Left lobe of liver (tissue), 2 donors: ENCODE data around the gene CEP162. TPM values are rescaled to one million over a fixed set of nuclear protein-coding genes. Genes with fewer than 3 reads are reported as not detected.
"Not testable (repeated sequence)": the region's sequence is repeated elsewhere in the genome, so short reads cannot be mapped to it uniquely, and the experiment has no call there.

Experiments used
- ATAC-seq: fragments of 200-7000 bp; cut with Tn5 transposase; one replicate; pipeline ENCODE4 v1.9.1; 2020; ENCODE audit warnings: mild to moderate bottlenecking, moderate library complexity
- DNase-seq: peaks from one replicate; pipeline ENCODE4 v3.0.0-alpha.2; 2020; ENCODE audit warnings: low spot score
- total RNA-seq: library from RNA; stranded (reverse); gene quantifications from one replicate; pipeline ENCODE4 v1.2.1, GENCODE V29; 2021
- donor health status: DM: no; HTN: no; CAD: no; lungs with moderate emphysema.
- donor health status: DM: no; HTN: yes; CAD: no.

CEP162 gene
- total RNA-seq, 1 donor from 2014 or later = 1.7 TPM

DNA sequence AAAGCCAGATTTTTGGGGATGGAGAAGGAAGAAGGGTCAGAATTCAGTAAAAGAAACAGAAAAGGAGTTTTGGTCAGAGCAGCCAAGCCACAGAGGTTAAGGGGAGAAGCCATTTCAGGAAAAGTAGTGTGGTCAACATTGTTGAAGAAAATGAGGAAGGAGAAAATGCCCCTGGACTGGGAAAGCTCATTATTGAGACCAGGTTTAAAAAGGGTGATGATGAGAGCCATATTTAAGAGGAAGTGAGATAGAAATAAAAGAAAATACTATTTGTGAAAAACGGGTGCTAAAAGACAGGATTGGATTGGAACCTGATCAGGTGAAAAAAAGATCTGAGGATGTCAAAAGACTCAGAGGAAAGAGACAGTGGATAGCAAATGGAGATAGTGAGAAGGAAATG is 75.8 kb downstream of the CEP162 start:
- ATAC-seq = no peak
- DNase-seq = no peak

DNA sequence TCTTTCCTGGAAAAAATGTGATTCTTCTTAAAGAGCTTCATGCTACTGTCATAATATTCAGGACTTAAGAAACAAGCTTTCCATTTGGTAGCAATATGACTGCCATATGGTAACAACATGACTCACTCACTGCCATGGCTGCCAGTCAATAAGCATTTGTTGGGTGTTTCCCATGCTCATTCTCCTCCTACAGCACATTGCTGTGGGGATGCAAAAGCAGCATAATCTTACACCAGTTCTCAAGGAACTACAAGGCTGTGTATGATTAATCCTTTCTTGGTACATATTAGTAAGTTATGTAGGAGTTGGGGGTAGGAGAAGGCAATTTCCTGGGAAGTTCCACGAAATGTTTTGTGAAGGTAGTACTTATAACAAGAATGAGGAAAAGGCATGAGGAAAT is 76.7 kb downstream of the CEP162 start:
- DNase-seq (no peak), ATAC-seq (no peak)

DNA sequence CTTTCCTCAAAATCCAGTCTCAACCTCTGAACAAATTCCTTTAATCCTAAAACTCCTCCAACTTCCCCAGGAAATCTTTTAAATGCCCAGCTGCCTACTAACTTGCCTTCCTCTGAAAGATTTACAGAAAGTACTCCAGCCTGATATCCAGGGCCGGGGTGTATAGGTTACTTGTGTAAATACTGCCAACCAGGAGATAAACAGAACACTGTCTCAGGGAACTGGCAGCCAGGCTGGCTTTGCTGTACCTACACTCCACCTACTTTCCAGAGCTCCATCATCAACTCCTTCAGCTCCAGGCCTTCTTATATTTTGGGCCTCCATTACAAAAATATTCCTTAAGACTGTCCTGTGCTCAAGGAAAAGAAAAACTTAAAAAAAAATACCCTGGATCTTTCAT is 85.9 kb downstream of the CEP162 start:
- ATAC-seq = no peak
- DNase-seq = no peak

DNA sequence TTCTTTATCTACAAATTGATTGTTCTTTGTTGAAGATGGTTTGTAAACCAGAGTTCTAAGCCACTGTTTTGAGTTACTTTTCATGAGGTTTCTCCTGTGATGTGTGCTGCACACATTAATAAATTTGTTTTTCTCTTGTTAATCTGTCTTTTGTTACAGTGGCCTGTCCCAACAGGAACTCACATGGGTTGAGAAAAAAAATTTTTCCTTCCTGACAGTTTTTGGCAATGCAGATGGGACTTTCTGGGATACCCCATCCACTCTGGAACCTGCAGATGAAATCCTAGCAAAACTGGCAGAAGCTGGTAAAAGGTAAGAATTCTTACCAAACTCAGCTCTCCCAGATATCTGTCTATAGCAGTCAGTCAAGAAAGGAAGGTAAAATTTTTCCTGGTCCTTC is 88.1 kb downstream of the CEP162 start:
- no peak for DNase-seq
- ATAC-seq = no peak

DNA sequence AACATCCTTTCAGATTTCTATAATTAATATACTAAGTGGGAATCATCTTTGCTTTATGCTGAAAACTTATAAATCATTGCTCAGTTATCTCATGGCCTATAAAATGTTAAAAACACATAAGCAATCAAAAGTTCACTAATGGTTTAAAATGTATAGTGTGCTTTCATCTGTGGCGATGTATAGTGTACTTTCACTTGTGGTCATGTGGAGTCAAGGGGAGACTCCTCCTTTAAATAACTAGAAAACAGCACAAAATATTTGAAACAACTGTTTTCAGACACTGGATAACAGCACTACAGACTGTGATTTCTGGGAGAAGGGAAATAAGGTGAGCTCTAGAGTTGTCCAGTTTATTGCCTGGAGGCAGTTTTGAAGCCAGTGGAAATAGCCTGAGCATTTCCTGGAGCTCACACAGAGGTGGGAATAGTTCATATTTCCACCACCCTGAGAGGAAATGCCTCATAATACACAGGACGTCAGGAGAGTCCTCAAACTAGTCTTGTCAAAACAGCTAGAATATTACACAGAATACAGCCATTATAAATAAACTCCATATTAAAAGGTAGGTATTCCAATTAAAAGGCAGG is 89.4 kb downstream of the CEP162 start:
- ATAC-seq = no peak
- no peak for DNase-seq

DNA sequence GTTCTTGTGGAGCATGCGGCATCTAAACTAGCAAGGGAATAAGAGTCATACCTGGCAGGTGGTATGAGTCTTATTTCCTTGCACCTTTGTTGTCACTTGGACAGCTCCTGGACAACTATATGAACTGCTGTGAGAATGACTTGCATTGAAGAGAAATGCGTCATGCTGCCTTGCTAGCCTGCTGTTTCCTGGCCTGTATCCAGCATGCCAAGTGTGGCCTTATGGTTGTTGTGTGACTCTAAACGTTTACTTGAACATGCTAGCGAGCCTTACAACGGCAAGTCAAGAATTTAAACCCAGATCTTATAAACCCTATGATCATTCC is 90.4 kb downstream of the CEP162 start:
- ATAC-seq (no peak), DNase-seq (no peak)

DNA sequence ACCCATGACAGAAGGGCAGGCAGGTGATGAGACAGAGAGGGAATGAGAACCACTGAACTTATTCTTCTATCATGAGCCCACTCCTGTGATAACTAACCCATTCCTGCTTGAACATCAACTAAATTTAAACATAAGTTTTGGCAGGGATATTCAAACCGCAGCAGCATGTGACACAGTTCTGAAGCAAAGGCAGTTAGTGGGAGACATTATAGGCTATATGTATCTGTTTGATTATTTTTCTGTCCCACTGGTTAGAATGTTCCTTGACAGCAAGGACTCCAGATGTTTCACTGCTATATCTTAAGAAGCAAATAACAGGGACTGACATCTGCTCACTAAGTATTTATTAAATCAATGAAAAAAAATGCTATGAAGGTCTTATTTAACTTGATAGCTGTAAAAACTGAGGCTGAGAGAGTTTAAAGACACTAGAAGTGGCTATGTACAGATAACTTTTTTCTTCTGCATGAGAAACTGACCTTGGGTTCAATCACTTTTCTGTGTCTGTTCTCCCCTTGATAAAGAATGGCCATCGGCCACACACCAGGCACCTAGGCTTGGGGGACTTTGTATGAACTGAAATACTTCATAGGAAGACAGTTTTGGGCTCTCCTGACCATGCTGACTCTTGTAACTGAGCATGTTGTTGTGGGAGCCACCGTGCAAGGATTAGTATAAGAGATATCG is 90.9 kb downstream of the CEP162 start:
- DNase-seq = no peak
- ATAC-seq = no peak

DNA sequence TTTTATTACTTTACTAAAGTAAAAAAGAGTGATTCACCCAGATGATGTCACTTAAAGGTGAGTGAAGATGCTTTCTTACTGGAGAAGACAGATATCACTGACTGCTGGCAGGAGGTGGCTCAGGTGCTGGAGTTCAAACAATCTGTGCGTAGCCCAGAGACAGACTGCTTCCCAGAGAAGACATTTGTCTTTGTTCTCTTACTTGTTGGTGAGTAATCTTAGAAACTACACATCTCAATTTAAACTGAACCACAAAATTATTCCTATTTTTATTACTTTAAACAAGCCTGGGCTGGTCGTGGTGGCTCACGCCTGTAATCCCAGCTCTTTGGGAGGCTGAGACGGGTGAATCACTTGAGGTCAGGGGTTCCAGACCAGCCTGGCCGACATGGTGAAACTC is 92.2 kb downstream of the CEP162 start:
- ATAC-seq (no peak), DNase-seq (no peak)

DNA sequence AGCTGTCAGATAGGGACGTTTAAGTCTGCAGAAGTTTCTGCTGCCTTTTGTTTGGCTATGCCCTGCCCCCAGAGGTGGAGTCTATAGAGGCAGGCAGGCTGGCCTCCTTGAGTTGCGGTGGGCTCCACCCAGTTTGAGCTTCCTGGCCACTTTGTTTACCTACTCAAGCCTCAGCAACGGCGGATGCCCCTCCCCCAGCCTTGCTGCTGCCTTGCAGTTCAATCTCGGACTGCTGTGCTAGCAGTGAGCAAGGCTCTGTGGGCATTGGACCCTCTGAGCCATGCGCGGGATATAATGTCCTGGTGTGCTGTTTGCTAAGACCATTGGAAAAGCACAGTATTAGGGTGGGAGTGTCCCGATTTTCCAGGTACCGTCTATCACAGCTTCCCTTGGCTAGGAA is 94.1 kb downstream of the CEP162 start:
- ATAC-seq, DNase-seq: not testable (repeated sequence)

DNA sequence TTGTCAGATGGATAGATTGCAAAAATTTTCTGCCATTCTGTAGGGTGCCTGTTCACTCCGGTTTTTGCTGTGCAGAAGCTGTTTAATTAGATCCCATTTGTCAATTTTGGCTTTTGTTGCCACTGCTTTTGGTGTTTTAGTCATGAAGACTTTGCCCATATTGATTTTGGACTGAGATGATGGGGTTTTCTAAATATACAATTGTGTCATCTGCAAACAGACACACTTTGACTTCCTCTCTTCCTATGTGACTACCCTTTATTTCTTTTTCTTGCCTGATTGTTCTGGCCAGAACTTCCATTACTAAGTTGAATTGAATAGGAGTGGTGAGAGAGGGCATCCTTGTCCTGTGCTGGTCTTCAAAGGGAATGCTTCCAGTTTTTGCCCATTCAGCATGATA is 97.9 kb downstream of the CEP162 start:
- ATAC-seq = peak; percentile 89
- DNase-seq = not testable (repeated sequence)

DNA sequence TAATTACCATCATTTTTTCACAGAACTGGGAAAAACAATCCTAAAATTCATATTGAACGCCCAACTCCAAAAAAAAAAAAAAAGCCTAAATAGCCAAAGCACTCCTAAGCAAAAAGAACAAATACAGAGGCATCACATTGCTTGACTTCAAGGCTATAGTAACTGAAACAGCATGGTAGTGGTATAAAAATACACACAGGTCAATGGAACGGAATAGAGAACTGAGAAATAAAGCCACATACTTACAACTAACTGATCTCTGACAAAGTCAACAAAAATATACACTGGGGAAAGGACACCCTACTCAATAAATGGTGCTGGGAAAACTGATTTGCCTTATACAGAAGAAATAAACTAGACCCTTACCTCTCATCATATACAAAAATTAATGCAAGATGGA is 104.3 kb downstream of the CEP162 start:
- DNase-seq (no peak), ATAC-seq (no peak)

DNA sequence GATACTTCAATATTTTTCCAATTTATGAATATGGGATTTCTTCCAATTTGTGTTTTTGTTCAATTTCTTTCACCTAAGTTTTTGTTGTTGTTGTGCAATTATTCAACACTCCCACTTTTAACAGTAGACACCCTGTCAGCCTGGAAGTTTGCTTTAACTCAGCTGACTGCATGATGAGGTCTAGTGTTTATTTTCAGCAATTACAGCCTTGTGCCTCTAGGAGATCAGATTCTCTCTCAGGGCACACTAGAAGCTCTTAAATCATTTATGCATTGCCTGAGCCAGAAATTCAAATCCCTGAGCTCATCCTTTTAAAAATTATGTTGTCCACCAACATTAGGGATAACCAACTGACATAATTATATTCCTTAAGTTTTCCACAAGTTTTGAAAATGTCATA is 108.2 kb downstream of the CEP162 start:
- ATAC-seq (no peak), DNase-seq (no peak)

DNA sequence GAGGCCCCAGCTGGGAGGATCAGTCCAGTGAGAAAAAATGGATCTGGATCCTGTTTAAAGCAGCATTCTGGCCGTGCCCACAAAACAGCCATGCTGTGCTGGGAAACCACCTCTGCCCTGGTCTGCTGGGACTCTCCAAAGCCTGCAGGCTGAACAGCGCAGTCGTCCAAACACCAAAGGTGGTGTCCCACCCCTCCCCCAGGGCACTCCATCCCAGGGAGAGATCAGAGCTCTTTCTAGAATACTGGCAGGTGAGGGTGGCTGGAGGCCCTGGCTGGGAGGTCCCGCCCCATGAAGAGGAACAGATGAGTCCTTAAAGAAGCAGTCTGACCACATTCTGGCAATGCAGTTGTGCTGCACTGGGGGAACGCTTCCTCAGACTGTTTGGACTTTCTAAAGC is 109.3 kb downstream of the CEP162 start:
- no peak for ATAC-seq
- no peak for DNase-seq

DNA sequence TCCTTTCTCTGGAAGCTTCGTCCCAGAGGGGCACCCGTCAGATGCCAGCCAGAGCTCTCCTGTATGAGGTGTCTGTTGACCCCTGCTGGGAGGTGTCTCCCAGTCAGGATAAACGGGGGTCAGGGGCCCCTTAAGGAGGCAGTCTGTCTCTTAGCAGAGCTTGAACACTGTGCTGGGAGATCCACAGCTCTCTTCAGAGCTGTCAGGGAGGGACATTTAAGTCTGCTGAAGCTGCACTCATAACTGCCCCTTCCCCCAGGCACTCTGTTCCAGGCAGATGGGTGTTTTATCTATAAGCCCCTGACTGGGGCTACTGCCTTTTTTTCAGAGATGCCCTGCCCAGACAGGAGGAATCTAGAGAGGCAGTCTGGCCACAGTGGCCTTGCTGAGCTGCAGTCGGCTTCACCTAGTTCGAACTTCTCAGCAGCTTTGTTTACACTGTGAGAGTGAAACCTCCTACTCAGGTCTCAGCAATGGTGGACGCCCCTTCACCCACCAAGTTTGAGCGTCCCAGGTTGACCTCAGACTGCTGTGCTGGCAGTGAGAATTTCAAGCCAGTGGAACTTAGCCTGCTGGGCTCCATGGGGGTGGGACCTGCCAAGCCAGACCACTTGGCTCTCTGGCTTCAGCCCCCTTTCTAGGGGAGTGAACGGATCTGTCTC is 112.4 kb downstream of the CEP162 start:
- not testable (repeated sequence) for ATAC-seq, DNase-seq

DNA sequence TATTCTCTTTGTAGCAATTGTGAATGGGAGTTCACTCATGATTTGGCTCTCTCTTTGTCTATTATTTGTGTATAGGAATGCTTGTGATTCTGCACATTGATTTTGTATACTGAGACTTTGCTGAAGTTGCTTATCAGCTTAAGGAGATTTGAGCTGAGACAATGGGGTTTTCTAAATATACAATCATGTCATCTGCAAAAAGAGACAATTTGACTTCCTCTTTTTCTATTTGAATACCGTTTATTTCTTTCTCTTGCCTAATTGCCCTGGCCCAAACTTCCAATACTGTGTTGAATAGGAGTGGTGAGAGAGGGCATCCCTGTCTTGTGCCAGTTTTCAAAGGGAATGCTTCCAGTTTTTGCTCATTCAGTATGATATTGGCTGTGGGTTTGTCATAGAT is 116.1 kb downstream of the CEP162 start:
- not testable (repeated sequence) for ATAC-seq, DNase-seq

DNA sequence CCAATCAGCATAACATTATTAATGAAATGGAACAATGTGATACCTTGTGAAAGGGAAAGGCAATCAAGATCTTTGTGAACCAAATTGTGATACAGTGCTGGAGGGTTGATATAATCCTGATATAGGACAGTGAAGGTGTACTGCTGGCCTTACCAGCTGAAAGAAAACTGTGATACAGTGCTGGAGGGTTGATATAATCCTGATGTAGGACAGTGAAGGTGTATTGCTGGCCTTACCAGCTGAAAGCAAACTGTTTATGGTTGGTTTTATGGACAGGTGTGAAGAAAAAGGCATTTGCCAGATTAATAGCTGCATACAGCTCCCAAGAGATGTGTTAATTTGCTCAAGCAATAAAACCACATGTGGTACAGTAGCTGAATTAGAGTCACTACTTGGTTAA is 119.9 kb downstream of the CEP162 start:
- ATAC-seq = no peak
- no peak for DNase-seq

DNA sequence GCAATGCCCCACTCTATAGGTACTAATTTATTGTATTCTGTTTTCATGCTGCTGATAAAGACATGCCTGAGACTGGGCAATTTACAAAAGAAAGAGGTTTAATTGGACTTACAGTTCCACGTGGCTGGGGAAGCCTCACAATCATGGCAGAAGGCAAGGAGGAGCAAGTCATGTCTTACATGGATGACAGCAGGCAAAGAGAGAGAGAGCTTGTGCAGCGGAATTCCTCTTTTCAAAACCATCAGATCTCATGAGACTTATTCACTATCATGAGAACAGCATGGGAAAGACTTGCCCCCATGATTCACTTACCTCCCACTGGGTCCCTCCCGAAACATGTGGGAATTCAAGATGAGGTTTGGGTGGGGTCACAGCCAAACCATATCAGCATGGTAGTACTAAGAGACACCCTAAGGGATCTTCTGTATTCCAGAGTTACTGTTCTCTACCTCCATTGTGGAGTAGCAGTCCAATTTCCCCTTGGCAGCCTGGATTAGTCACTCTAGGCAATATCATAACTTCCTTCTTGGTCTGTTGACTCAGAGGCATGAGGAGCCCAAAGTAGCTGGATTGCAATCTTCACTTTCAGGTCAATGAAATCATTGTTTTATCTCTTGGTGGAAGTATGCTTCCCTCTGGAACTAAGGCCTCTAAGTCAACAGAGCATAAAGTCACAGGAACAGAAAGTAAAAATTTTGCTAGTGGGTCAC is 122.1 kb downstream of the CEP162 start:
- not testable (repeated sequence) for DNase-seq, ATAC-seq

DNA sequence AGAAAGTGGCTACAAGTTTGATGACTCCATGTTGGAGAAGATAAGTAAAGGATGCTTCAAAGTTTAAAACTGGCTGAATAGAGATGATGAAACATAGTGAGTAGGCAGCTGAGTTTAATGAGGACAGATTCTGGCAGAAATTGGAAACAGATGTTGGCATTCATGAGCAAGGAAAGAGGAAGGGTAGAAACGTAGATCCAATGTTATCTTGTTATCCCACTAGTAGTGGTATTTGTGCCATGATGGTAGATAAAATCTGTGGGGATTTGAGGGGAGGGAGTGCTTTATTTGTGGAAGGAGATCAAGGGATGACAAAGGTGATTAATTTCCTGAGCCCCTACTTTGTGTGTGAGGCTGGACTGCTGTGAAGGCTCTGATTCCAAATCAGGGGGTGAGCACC is 124.4 kb downstream of the CEP162 start:
- ATAC-seq (no peak), DNase-seq (no peak)

DNA sequence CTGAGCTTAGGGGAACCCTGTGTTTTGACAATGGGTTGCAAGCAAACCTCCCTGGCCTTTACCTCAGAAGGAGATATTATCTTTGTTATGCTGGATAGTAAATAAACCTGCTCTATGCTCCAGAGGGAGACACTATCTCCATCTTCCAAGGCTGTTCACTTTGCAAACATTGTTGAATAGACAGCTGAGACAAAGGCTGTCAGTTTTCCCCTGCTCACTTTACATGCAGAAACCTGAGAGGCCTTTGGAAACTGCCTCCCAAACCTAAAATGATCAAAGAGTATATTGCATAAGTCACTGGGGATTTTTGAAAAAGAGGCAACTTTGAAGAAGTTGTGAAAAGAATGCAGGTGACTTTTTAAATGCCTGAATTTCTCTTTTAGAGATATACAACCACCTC is 132.3 kb downstream of the CEP162 start:
- DNase-seq = no peak
- ATAC-seq = no peak

DNA sequence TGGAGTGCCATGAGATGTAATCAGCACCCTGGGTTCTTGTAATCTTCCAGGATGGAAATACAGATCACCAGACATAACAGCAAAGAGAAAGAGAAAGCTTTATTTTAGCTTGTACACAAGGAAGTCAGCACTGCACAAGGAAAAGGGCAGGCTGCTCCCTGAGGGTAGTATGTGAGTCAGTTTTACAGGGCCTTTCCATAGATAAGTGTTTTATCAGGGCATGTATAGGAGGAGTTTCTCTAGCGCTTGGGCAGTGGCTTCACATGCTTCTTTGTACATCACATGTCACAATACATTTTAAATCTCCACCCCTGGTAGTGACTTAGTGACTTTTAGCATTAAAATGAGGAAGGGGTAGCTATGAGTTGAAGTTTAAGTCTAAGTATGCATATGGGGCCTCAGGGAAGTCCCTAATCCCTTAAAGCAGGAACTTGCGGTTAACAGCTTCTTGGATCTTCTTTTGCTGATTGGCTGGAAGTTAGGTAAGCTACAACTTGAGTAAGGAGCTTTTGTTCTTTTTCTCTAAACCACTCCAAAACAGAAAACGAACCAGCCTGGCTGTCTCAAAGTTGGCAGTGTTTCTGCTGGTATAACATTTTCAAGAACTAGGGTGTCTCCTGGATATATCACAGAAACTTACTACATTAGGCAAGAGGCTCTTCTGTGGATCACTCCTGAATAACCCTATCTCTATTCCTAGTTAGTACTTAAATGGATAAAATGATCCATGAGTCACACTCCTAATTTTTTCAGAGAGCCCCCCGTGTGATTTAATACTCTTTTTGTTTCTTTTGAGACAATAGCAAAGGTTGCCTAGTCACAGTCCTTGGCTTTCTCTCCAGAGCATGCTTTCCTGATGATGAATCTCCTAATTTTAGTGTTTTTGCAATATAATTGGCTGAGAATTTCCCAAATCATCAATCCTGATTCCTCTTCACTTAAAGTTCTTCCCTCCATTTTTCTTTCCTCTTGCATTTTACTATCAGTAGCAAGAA is 133.7 kb downstream of the CEP162 start:
- no peak for DNase-seq
- no peak for ATAC-seq

DNA sequence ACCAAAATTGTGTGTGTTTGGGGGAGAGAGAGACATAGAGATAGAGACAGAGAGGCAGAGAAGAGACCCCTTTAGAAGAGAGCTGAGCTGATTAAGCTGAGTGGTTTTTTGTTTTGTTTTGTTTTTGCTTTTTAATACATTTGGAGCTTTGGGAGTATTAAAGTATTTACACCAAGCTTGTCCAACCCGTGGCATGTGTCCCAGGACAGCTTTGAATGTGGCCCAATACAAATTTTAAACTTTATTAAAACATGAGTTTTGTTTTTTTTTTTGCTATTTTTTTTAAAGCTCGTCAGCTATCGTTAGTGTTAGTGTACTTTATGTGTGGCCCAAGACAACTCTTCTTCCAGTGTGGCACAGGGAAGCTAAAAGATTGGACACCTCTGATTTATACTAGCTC is 137.9 kb downstream of the CEP162 start:
- ATAC-seq = no peak
- no peak for DNase-seq
